ENCODE measurements around the gene NCBP2. TPM values are rescaled to one million over a fixed set of nuclear protein-coding genes. Genes with fewer than 3 reads are reported as not detected.

NCBP2 gene
- total and polyA plus RNA-seq, 2 donors (not counting 3 experiments of a cell fraction or from before 2014, with no cell fraction given), result 31.2 to 76.1 TPM

- H3K4me2 ChIP-seq (ENCODE audit: insufficient read depth, low read length), result no peak overlapping the region
- H3K27ac ChIP-seq (ENCODE audit: insufficient read depth, low read depth, low read length), result no peak overlapping the region
- H3K79me2 ChIP-seq (ENCODE audit: control insufficient read depth, insufficient read depth, low read length), result no peaks in the 10 kb centered on the region
- TF ChIP-seq GATA2 (IDR thresholded peaks at IDR 0.05; ENCODE audit: insufficient read depth, insufficient read length, low read depth, low read length) (no peak), POLR2AphosphoS5 (IDR thresholded peaks at IDR 0.05; ENCODE audit: insufficient read depth, low read depth, low read length) (no peak)
- H3K9me1 ChIP-seq (replicated peaks; ENCODE audit: control insufficient read depth, extremely low read depth, insufficient read depth, low read length), result no peaks in the 10 kb centered on the region
- no peaks in the 10 kb centered on the region for H3K36me3 ChIP-seq (ENCODE audit: control insufficient read depth in 2 of 2, extremely low read depth in 1 of 2, insufficient read depth in 2 of 2, low read length in 2 of 2)
- H3K4me3 ChIP-seq (replicated peaks in 1 of 3; ENCODE audit: insufficient read depth in 1 of 3, low read depth in 1 of 3, low read length in 3 of 3), result no peak overlapping the region
- no peaks in the 10 kb centered on the region for H3K9me3 ChIP-seq (replicated peaks; ENCODE audit: control insufficient read depth, insufficient read depth, low read length)
- H4K20me1 ChIP-seq (replicated peaks; ENCODE audit: control insufficient read depth, extremely low read depth, insufficient read depth, low read length), result no peaks in the 10 kb centered on the region
- H3K27me3 ChIP-seq (ENCODE audit: control insufficient read depth in 2 of 2, insufficient read depth in 2 of 2, low read length in 2 of 2), result peaks cover 6 to 24% of the 10 kb centered on the region in 2 experiments
- BruUV-seq (replicated peaks), result no TSS peak
- H2AFZ ChIP-seq (ENCODE audit: low read depth, low read length), result no peak overlapping the region
- H3K9ac ChIP-seq (replicated peaks; ENCODE audit: extremely low read depth, insufficient read depth, low read length), result no peak overlapping the region
- intact Hi-C loops (cut with micrococcal nuclease) (no loop called here), dilution Hi-C loops (cut with MboI; ENCODE audit: extremely low pct_ligation_motif_present, low sequenced_read_pairs) (no loop called here)
- no peak for DNase-seq (ENCODE audit: low read depth, low spot score)
- CTCF ChIA-PET, result interaction anchor here (1.0 to 1.3 kb wide), 2 partner anchors 14 to 20 kb away, joined by 3 to 5 read pairs; no protein-coding TSS in a partner anchor
- POLR2A ChIA-PET, result no interaction called here
- H3K4me1 ChIP-seq (ENCODE audit: control insufficient read depth, extremely low read depth, insufficient read depth, low read length), result no peaks in the 10 kb centered on the region
- FAIRE-seq, result no peak
Observed at GRCh38 chr3:196983186-196983585, 40.9 kb upstream of the NCBP2 start.

GRCh38 chr3:196981657-196982056, 39.3 kb upstream of the NCBP2 start:
- Histone ChIP-seq H3K27ac (ENCODE audit: insufficient read depth, low read depth, low read length) (no peak overlapping the region), H3K4me3 (replicated peaks in 1 of 3; ENCODE audit: insufficient read depth in 1 of 3, low read depth in 1 of 3, low read length in 3 of 3) (no peak overlapping the region), H3K9me1 (replicated peaks; ENCODE audit: control insufficient read depth, extremely low read depth, insufficient read depth, low read length) (no peaks in the 10 kb centered on the region), H3K79me2 (ENCODE audit: control insufficient read depth, insufficient read depth, low read length) (no peaks in the 10 kb centered on the region), H4K20me1 (replicated peaks; ENCODE audit: control insufficient read depth, extremely low read depth, insufficient read depth, low read length) (no peaks in the 10 kb centered on the region), H3K4me2 (ENCODE audit: insufficient read depth, low read length) (no peak overlapping the region), H2AFZ (ENCODE audit: low read depth, low read length) (no peak overlapping the region), H3K36me3 (ENCODE audit: control insufficient read depth in 2 of 2, extremely low read depth in 1 of 2, insufficient read depth in 2 of 2, low read length in 2 of 2) (no peaks in the 10 kb centered on the region), H3K4me1 (ENCODE audit: control insufficient read depth, extremely low read depth, insufficient read depth, low read length) (no peaks in the 10 kb centered on the region), H3K27me3 (ENCODE audit: control insufficient read depth in 2 of 2, insufficient read depth in 2 of 2, low read length in 2 of 2) (peaks cover 4 to 19% of the 10 kb centered on the region in 2 experiments), H3K9ac (replicated peaks; ENCODE audit: extremely low read depth, insufficient read depth, low read length) (no peak overlapping the region), H3K9me3 (replicated peaks; ENCODE audit: control insufficient read depth, insufficient read depth, low read length) (no peaks in the 10 kb centered on the region)
- dilution Hi-C loops (cut with MboI; ENCODE audit: extremely low pct_ligation_motif_present, low sequenced_read_pairs), result no loop called here
- TF ChIP-seq POLR2A (IDR thresholded peaks at IDR 0.05; ENCODE audit: low read depth, low read length) (no peak), FOS (IDR thresholded peaks at IDR 0.05; ENCODE audit: borderline replicate concordance, insufficient read depth, low read length) (no peak), GATA2 (IDR thresholded peaks at IDR 0.05; ENCODE audit: insufficient read depth, insufficient read length, low read depth, low read length) (no peak), JUN (IDR thresholded peaks at IDR 0.05; ENCODE audit: borderline replicate concordance, insufficient read depth, insufficient read length, low read depth) (no peak), MYC (IDR thresholded peaks at IDR 0.05; ENCODE audit: low read depth, low read length) (no peak), MAX (IDR thresholded peaks at IDR 0.05; ENCODE audit: insufficient read depth, insufficient read length) (no peak), EZH2 (IDR thresholded peaks at IDR 0.05; ENCODE audit: borderline replicate concordance, low read depth, low read length, severe bottlenecking) (no peak), POLR2AphosphoS5 (IDR thresholded peaks at IDR 0.05; ENCODE audit: insufficient read depth, low read depth, low read length) (no peak), CTCF (IDR thresholded peaks at IDR 0.05; ENCODE audit: extremely low read depth in 1 of 2, insufficient read depth in 1 of 2, low read depth in 1 of 2, low read length in 2 of 2) (no peak)
- POLR2A ChIA-PET, result no interaction called here
- BruUV-seq (replicated peaks), result no TSS peak
- FAIRE-seq (no peak), DNase-seq (ENCODE audit: low read depth, low spot score) (no peak)
- intact Hi-C loops (cut with micrococcal nuclease), result no loop called here
- CTCF ChIA-PET, result no interaction called here

Measured in endothelial cell of umbilical vein (primary cell).